ENCODE data around the gene MCF2L.
"Not testable (repeated sequence)": the region's sequence is repeated elsewhere in the genome, so short reads cannot be mapped to it uniquely, and the experiment has no call there.

Gene MCF2L

DNA sequence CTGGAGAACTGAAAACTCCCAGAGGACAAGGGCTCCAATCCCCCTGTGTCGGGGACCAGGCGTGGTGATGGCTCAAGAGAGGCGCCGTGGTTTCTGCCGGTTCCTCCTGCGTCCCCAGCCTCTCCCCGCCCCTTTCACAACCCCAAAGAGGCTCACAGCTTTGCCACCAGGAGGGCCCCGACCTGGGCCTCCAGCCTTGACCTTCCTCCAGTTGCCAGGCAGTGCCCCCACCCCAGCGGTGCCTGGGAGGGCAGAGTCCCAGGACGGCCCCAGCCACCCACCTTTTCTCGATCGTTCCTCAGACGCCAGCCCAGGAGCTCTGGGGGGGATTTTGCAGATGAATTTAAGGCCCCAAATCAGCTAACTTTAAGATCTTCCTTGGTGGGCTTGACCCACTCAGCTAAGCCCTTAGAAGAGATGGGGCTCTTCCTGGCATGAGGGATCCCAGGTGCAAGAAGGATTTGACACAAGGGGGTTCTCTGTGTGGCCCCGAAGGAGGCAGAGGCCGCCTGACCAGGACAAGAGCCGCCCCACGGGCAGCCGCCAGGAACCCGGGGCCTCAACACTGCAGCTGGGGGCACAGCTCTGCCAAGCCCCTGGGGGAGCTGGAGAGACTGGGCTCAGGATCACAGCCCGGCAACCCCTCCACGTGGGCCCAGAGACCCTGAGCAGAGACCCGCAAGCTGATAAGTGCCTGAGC lies 47.0 kb downstream of the MCF2L start:
- DNase-seq (ENCODE audit: low read depth), result no peak

GRCh38 chr13:113016526-113017295 lies 47.7 kb downstream of the MCF2L start:
- DNase-seq (ENCODE audit: low read depth), result no peak

GRCh38 chr13:113017506-113018215 lies 48.6 kb downstream of the MCF2L start:
- DNase-seq (ENCODE audit: low read depth), result no peak

DNA sequence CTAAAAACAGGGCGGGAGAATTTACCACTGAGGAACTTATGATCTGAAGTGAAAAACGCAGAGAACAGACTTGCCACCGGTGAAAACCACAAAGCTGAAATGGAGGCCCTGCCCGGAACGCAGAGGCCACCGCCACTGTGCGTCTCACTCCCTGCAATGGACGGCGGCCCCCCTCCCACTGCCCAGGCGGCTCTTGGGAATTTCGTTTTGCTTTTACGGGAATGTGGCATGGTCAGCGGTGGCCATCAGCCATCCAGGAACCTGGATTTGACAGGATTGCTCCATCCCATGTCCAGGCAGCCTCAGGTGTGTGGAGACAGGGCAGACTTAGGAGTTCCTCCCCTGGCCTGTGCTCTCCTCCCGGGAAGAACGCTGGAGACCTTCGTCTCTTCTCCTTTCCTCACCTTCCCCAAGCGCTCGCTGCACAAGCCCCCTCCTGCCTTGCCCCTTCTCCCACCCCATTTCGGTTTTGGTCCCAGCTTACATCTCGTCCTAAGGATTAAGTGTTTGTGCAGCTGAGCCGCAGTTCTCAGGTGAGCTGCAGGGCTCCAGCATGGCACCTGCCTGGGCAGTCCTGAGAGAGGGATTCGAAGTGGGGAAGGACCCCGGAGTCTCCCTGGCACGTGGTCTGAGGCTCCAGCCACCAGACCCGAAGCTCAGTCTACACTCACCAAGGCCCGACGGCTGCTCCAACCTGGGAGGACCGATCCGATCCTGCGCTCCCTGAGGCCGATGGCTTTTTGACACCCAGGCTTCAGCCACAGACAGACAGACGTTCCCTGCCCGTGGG lies 49.9 kb downstream of the MCF2L start:
- no peak for DNase-seq (ENCODE audit: low read depth)

DNA sequence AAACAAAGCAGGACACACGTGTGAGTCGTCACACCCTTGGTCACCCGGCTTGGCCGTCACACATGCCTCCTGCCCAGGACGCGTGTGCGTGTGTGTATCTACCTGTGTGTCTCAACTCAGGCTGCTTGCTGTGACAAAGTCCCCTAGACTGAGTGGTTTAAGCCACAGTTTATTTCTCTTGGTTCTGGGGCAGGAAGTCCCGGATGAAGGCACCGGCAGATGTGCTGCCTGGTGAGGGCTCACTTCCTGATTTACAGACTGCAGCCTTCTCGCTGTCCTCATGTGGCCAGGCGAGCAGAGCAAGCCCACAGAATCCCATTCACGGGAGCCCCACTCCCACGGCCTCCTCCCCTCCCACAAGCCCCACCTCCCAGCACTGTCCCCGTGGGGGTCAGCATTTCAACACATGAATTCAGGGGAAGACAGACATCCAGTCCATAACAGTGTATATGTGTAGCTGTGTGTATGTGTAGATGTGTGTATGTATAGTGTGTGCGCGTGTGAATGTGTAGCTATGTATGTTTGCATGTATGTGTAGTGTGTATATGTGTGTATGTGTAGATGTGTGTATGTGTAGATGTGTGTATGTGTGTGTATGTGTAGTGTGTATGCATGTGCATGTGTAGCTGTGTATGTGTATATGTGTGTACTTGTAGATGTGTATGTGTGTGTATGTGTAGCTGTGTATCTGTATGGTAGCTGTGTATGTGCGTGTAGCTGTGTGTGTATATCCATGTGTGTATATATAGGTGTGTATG lies 51.5 kb downstream of the MCF2L start:
- no peak for DNase-seq (ENCODE audit: low read depth)

GRCh38 chr13:113021391-113021790 lies 52.4 kb downstream of the MCF2L start:
- DNase-seq (ENCODE audit: low read depth), result no peak

GRCh38 chr13:113021811-113022210 lies 52.8 kb downstream of the MCF2L start:
- no peak for DNase-seq (ENCODE audit: low read depth)

GRCh38 chr13:113022391-113022744 lies 53.4 kb downstream of the MCF2L start:
- DNase-seq (ENCODE audit: low read depth), result no peak

DNA sequence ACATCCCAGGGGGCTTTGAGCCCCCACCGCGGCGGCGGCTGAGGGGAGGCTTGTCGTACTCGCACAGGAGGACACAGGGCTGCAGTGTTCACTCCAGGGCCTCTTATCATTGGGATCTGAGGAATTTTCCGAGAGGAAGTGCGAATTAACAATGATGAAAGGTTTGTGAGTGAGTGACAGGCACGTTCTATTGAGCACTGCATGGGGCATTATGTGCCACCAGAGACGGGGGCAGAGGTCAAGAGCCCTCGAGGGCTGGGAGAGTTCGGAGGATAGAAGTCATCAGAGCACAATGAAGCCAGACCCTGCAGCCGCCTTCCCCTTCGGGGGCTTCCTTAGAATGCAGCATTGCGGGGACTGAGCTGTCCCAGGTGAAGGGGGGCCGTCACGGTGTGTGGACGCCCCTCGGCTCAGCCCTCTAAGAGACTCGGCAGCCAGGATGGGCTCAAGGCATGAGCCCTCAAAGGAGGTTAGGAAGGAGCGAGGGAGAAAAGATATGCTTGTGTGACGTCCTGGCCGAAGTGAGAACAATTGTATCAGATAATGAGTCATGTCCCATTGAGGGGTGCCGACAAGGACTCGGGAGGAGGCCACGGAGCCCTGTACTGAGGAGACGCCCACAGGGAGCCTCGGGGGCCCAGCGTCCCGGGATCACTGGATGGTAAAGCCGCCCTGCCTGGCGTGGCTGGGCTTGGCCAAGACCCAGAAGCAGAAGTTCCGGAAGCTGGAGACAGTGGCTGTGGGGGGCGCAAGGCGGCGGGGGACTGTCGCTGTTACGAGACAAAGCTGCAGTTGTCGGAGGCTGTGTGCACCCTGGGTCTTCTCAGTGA lies 53.9 kb downstream of the MCF2L start:
- no peak for DNase-seq (ENCODE audit: low read depth)

DNA sequence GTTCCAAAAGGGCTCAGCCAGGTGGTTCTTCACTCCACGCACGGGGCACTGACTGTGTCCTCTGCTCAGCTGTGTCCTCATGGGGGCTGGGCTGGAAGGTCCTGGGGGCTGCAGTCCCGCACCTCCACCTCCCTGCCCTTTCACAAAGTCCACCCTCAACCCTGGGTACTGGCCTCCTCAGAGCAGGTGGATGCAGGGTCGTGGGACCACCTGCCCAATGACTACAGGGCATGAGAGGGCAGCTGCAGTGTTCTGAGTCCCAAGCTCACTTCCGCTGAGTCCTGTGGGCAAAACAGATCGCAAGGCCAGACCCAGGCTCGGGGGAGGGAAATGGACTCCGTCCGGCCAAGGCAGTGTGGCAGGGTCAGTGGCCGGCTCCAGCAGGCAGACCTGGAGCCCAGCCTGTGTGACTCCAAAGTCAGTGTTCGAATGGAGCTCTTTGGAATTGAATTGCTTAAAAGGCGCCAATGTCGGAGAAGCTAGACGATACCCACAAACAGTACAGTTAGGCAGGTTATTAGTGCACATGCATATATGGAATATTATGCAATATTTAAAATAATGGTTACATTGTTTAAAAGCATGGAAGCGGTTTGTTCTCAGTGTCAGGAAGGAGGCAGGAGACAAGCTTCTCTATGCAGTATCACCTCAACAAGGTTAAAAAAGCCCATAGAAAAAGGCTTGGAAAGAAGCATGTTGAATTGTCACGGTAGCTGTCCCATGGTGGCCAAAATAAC lies 54.8 kb downstream of the MCF2L start:
- no peak for DNase-seq (ENCODE audit: low read depth)

DNA sequence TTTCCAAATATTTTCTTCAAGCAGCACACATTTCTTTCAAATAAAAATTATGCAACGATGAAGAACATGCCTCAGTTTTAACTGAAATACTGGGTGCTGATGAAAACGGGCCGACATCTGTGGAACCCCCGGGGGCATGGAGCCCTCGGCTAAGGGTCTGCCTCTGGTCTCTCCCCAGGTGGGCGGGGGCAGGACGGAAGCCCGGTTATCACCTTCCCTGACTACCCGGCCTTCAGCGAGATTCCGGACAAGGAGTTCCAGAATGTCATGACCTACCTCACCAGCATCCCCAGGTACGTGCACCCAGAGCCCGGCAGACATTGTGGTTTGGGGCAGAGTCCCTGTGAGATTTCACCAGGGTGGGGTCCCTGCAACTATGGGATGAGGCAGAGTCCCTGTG lies 55.5 kb downstream of the MCF2L start:
- no peak for DNase-seq (ENCODE audit: low read depth)

- no peak for DNase-seq (ENCODE audit: low read depth)
Measured at GRCh38 chr13:113026391-113026910, 57.4 kb downstream of the MCF2L start.

GRCh38 chr13:113027095-113027494 lies 58.1 kb downstream of the MCF2L start:
- DNase-seq (ENCODE audit: low read depth), result no peak

DNA sequence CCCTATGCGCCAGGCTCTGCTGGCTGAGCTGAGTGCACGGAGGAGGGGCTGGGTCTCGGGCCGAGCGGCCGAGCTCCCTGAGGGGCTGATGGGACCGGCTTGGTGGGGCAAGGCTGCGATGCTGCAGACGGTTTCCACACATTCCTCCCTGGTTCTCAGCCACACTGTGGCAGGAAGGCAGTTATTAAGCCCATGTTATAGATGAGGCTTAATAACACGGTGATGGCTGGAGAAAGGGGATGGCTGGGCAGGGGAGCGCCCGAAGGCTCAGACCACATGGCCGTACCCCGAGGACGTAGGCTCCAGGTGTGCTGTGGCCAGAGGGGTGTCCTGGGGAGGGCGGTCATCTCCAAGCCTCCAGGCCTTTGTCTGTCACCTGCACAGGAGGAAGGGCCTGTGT lies 58.6 kb downstream of the MCF2L start:
- no peak for DNase-seq (ENCODE audit: low read depth)

GRCh38 chr13:113028336-113029060 lies 59.5 kb downstream of the MCF2L start:
- DNase-seq (ENCODE audit: low read depth), result no peak

DNA sequence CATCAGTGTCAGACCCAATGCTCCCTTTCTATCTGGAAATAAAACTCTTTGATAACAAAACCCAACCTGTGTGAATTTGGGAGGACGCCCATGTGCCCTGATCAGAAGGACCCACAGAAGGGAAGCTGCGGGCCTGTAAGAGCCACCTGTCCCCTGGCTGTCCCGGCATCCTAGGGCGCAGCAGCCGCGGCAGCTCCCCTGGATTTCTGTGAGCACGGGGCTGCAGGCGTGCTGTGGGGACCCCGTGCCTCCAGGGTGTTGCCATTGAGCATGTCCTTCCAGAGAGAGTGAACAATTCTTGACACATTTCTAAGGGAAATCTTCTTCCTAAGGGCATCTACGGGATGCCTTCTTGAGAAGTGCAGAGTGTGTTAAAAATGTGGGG lies 60.0 kb downstream of the MCF2L start:
- no peak for DNase-seq (ENCODE audit: low read depth)

- DNase-seq (ENCODE audit: low read depth), result peak; percentile 47
Measured at GRCh38 chr13:113029487-113030258, 60.7 kb downstream of the MCF2L start.

DNA sequence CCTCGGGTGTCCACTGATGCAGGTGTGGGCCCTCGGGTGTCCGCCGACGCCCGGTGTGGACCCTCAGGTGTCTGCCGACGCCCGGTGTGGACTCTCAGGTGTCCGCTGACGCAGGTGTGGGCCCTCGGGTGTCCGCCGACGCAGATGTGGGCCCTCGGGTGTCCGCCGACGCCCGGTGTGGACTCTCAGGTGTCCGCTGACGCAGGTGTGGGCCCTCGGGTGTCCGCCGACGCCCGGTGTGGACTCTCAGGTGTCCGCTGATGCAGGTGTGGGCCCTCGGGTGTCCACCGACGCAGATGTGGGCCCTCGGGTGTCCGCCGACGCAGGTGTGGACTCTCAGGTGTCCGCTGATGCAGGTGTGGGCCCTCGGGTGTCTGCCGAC lies 61.2 kb downstream of the MCF2L start:
- DNase-seq (ENCODE audit: low read depth), result not testable (repeated sequence)

All from activated T-cell treated with anti-CD3 and anti-CD28 coated beads for 1 hour (primary cell).